DOHH2 (cell line): Measurements from ENCODE around the gene PATE4.

Experiments
- H3F3A ChIP-seq: fragments of 200-600 bp; sonication (generic), shearing (Covaris generic); 2 replicates; pipeline ENCODE4 v1.6.0; 2016; ENCODE audit warnings: antibody characterized with exemption, mild to moderate bottlenecking; ENCODE audit not compliant: control insufficient read depth, insufficient read depth
- H3K27ac ChIP-seq: fragments of 200-600 bp; sonication (generic); 2 replicates; pipeline ENCODE4 v1.5.1; 2014; ENCODE audit warnings: low read depth, mild to moderate bottlenecking, low read length, moderate library complexity
- H3K27me3 ChIP-seq: fragments of 200-600 bp; sonication (generic); 2 replicates; pipeline ENCODE4 v1.6.1; 2014; ENCODE audit warnings: mild to moderate bottlenecking, low read length, mixed read lengths; ENCODE audit not compliant: control insufficient read depth
- H3K36me3 ChIP-seq: fragments of 200-600 bp; sonication (generic); 2 replicates; pipeline ENCODE4 v1.6.1; 2014; ENCODE audit warnings: mild to moderate bottlenecking, low read length, moderate library complexity, mixed read lengths; ENCODE audit not compliant: control insufficient read depth
- H3K4me1 ChIP-seq: fragments of 200-600 bp; sonication (generic); 2 replicates; pipeline ENCODE4 v1.6.1; 2014; ENCODE audit warnings: mild to moderate bottlenecking, low read length, mixed read lengths; ENCODE audit not compliant: control insufficient read depth
- H3K4me2 ChIP-seq: fragments of 200-600 bp; sonication (generic); 2 replicates; pipeline ENCODE4 v1.6.0; 2014; ENCODE audit warnings: mild to moderate bottlenecking, low read length, moderate library complexity
- H3K4me3 ChIP-seq: fragments of 200-600 bp; sonication (generic); 2 replicates; pipeline ENCODE4 v1.5.1; 2014; ENCODE audit warnings: mild to moderate bottlenecking, low read length, mixed read lengths
- H3K79me2 ChIP-seq: fragments of 200-600 bp; sonication (generic); 2 replicates; pipeline ENCODE4 v1.6.1; 2014; ENCODE audit warnings: mild to moderate bottlenecking, low read length, mixed read lengths; ENCODE audit not compliant: control insufficient read depth
- H3K9me2 ChIP-seq: fragments of 200-600 bp; sonication (generic); replicated peaks from 2 replicates; pipeline ENCODE4 v1.6.1; 2014; ENCODE audit warnings: mild to moderate bottlenecking, low read length, mixed read lengths; ENCODE audit not compliant: control insufficient read depth
- H3K9me3 ChIP-seq: fragments of 200-600 bp; sonication (generic); 2 replicates; pipeline ENCODE4 v1.6.1; 2014; ENCODE audit warnings: antibody characterized with exemption, low read length, mixed read lengths; ENCODE audit not compliant: control insufficient read depth, insufficient read depth
- H4K20me1 ChIP-seq: fragments of 200-600 bp; sonication (generic); 2 replicates; pipeline ENCODE4 v1.6.0; 2014; ENCODE audit warnings: low read depth, mild to moderate bottlenecking, antibody characterized with exemption, low read length, moderate library complexity; ENCODE audit not compliant: control insufficient read depth, insufficient read depth
- CTCF ChIP-seq: fragments of 200-600 bp; sonication (generic); IDR thresholded peaks from one replicate; pipeline ENCODE4 v1.5.1; 2014; ENCODE audit warnings: antibody characterized with exemption, mild to moderate bottlenecking, low read depth, low read length; ENCODE audit not compliant: poor library complexity, severe bottlenecking
- EZH2phosphoT487 ChIP-seq: fragments of 200-600 bp; sonication (generic); IDR thresholded peaks from 2 replicates; pipeline ENCODE4 v1.6.1; 2017; ENCODE audit warnings: borderline replicate concordance, mild to moderate bottlenecking, antibody characterized with exemption, low read length, moderate library complexity, mixed read lengths

The PATE4 gene

GRCh38 chr11:125883375-125883774 lies 50.3 kb downstream of the PATE4 start:
- Histone ChIP-seq H3K79me2 (peaks cover 3% of the 10 kb centered on the region), H3K4me3 (no peak overlapping the region), H3F3A (peaks cover 4% of the 10 kb centered on the region), H3K36me3 (no peaks in the 10 kb centered on the region), H3K27me3 (peaks cover 31% of the 10 kb centered on the region), H3K4me2 (no peak overlapping the region), H3K9me2 (no peaks in the 10 kb centered on the region), H3K4me1 (peaks cover 10% of the 10 kb centered on the region), H3K9me3 (peaks cover 4% of the 10 kb centered on the region; the same call in 1 of the 2 replicates), H4K20me1 (no peaks in the 10 kb centered on the region), H3K27ac (no peak overlapping the region)
- no peak for TF ChIP-seq CTCF
- TF ChIP-seq EZH2phosphoT487: no peak

GRCh38 chr11:125886997-125887372 lies 53.9 kb downstream of the PATE4 start:
- 0 out of 2 replicates have a peak, but pooled peaks cover 8% of the 10 kb centered on the region for H3K36me3 ChIP-seq
- H3K9me2 ChIP-seq: no peaks in the 10 kb centered on the region
- peak overlapping the region; percentile 86 for H3K4me2 ChIP-seq
- H3K4me3 ChIP-seq: peak overlapping the region; percentile 88
- TF ChIP-seq CTCF (no peak), EZH2phosphoT487 (no peak)
- H3K27me3 ChIP-seq: peaks cover 6% of the 10 kb centered on the region; the same call in 1 of the 2 replicates
- no peaks in the 10 kb centered on the region for H4K20me1 ChIP-seq
- peaks cover 4% of the 10 kb centered on the region; the same call in 1 of the 2 replicates for H3K9me3 ChIP-seq
- H3K27ac ChIP-seq: no peak overlapping the region
- H3K4me1 ChIP-seq: peaks cover 16% of the 10 kb centered on the region
- peaks cover 22% of the 10 kb centered on the region for H3K79me2 ChIP-seq
- H3F3A ChIP-seq: peaks cover 8% of the 10 kb centered on the region

- peaks cover 22% of the 10 kb centered on the region for H3K79me2 ChIP-seq
- no peaks in the 10 kb centered on the region for H3K9me2 ChIP-seq
- H3K4me3 ChIP-seq: peak within 1 kb of the TSS; percentile 88
- H4K20me1 ChIP-seq: no peaks in the 10 kb centered on the region
- H3K4me1 ChIP-seq: peaks cover 16% of the 10 kb centered on the region
- peaks cover 4% of the 10 kb centered on the region; the same call in 1 of the 2 replicates for H3K9me3 ChIP-seq
- H3F3A ChIP-seq: peaks cover 8% of the 10 kb centered on the region
- H3K27ac ChIP-seq: peak within 1 kb of the TSS; percentile 58
- H3K36me3 ChIP-seq: peaks cover 13% of the 10 kb centered on the region
- 0 out of 2 replicates have a peak, but pooled peaks cover 3% of the 10 kb centered on the region for H3K27me3 ChIP-seq
- TF ChIP-seq EZH2phosphoT487 (no peak), CTCF (peak; percentile 25)
- H3K4me2 ChIP-seq: peak within 1 kb of the TSS; percentile 86
These were observed 54.5 kb downstream of the PATE4 start, which contains the start of gene HYLS1 for GRCh38 chr11:125887373-125888324. Gene HYLS1 (plus strand): TSS chr11:125887668. CDS start chr11:125899369, 11,701 bp downstream.
